GM12865 (cell line): ENCODE measurements around the gene NPIPB5.
"Not testable (repeated sequence)": the region's sequence is repeated elsewhere in the genome, so short reads cannot be mapped to it uniquely, and the experiment has no call there.

Source experiments
- DNase-seq: peaks from one replicate; pipeline ENCODE4 v3.0.0; 2010; ENCODE audit warnings: low read depth
- H3K4me3 ChIP-seq: 2 replicates; pipeline ENCODE4 v1.5.1; 2011; ENCODE audit warnings: mild to moderate bottlenecking, low read depth, low read length, control low read depth

Gene NPIPB5

GRCh38 chr16:22510591-22510990 lies at the start of gene NPIPB5:
NPIPB5 (plus strand) TSS chr16:22510891; CDS start chr16:22513802, 2,911 bp downstream.
- not testable (repeated sequence) for DNase-seq, H3K4me3 ChIP-seq

GRCh38 chr16:22468846-22469245 lies 41.8 kb upstream of the NPIPB5 start:
- DNase-seq, H3K4me3 ChIP-seq: not testable (repeated sequence)

- H3K4me3 ChIP-seq, DNase-seq: not testable (repeated sequence)
Observed at GRCh38 chr16:22537996-22538395, 27.3 kb downstream of the NPIPB5 start.

DNA sequence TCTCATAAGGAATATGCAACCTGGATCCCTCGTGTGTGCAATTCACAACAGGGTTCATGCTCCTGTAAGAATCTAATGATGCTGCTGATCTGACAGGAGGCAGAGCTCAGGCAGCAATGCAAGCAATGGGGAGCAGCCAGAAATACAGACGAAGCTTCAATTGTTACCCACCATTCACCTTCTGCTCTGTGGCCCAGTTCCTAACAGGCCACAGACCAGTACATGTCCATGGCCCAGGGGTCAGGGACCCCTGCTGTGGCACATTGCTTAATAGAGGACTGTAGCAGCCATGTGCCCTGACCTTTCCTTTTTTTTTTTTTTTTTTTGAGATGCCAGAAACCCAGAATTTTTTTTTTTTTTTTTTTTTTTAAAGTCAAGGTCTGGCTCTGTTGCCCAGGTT lies 34.1 kb downstream of the NPIPB5 start:
- not testable (repeated sequence) for DNase-seq, H3K4me3 ChIP-seq

GRCh38 chr16:22546630-22547029 lies 35.9 kb downstream of the NPIPB5 start:
- DNase-seq, H3K4me3 ChIP-seq: not testable (repeated sequence)

- not testable (repeated sequence) for DNase-seq, H3K4me3 ChIP-seq
Observed at GRCh38 chr16:22547170-22547765, 36.6 kb downstream of the NPIPB5 start.

DNA sequence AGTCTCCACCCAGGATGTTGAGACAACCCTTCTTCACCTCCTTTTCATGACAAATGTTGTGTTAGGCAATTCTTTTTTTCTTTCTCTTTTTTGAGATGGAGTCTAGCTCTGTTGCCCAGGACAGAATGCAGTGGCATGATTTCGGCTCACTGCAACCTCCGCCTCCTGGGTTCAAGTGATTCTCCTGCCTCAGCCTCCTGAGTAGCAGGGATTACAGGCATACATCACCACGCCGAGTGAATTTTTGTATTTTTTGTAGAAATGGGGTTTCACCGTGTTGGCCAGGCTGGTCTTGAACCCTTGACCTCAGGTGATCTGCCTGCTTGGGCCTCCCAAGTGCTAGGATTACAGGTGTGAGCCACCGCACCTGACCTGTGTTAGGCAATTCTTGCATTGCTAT lies 39.2 kb downstream of the NPIPB5 start:
- DNase-seq, H3K4me3 ChIP-seq: not testable (repeated sequence)

- not testable (repeated sequence) for DNase-seq, H3K4me3 ChIP-seq
Observed at GRCh38 chr16:22551143-22551542, 40.5 kb downstream of the NPIPB5 start.

GRCh38 chr16:22551651-22552050 lies 41.0 kb downstream of the NPIPB5 start:
- not testable (repeated sequence) for DNase-seq, H3K4me3 ChIP-seq

- not testable (repeated sequence) for H3K4me3 ChIP-seq, DNase-seq
Observed at GRCh38 chr16:22556759-22557158, 46.1 kb downstream of the NPIPB5 start.
